Fibroblast of lung (primary cell): Measurements from ENCODE around the gene PREB. TPM values are rescaled to one million over a fixed set of nuclear protein-coding genes. Genes with fewer than 3 reads are reported as not detected.

Experiments
- DNase-seq, 2 donors: peaks; one replicate each; pipeline versions ENCODE4 v3.0.0 to v3.0.0-alpha.2; 2010; ENCODE audit warnings: low read depth in 2 of 2
- H2AFZ ChIP-seq: 2 replicates; pipeline ENCODE4 v1.5.1; 2012; ENCODE audit warnings: low read length, control low read depth, inconsistent platforms
- H3K27ac ChIP-seq: 2 replicates; pipeline ENCODE4 v1.5.1; 2011; ENCODE audit warnings: low read length, control low read depth; ENCODE audit not compliant: insufficient read depth
- H3K27me3 ChIP-seq: 2 replicates; pipeline ENCODE4 v1.5.1; 2011; ENCODE audit warnings: mild to moderate bottlenecking, low read length; ENCODE audit not compliant: control insufficient read depth, insufficient read depth
- H3K36me3 ChIP-seq: 2 replicates; pipeline ENCODE4 v1.5.1; 2011; ENCODE audit warnings: low read length; ENCODE audit not compliant: control insufficient read depth, insufficient read depth
- H3K4me1 ChIP-seq: 2 replicates; pipeline ENCODE4 v1.5.1; 2011; ENCODE audit warnings: low read length; ENCODE audit not compliant: control insufficient read depth, insufficient read depth; ENCODE audit errors: extremely low read depth
- H3K4me2 ChIP-seq: 2 replicates; pipeline ENCODE4 v1.5.1; 2011; ENCODE audit warnings: low read length, control low read depth; ENCODE audit not compliant: insufficient read depth; ENCODE audit errors: extremely low read depth
- H3K4me3 ChIP-seq, 4 experiments: fragments of 200-600 bp in 1 of 4; sonication (generic) in 1 of 4; replicated peaks in 1 of 4; 2 replicates each; pipeline ENCODE4 v1.5.1; 2011 to 2016; ENCODE audit warnings: low read length in 4 of 4, low read depth in 3 of 4, mild to moderate bottlenecking in 3 of 4, control low read depth in 2 of 4, inconsistent platforms in 1 of 4, mixed read lengths in 1 of 4; ENCODE audit not compliant: insufficient read depth in 1 of 4; ENCODE audit errors: control extremely low read depth in 1 of 4
- H3K79me2 ChIP-seq: 2 replicates; pipeline ENCODE4 v1.5.1; 2012; ENCODE audit warnings: mild to moderate bottlenecking, low read length, inconsistent platforms; ENCODE audit not compliant: control insufficient read depth, insufficient read depth
- H3K9ac ChIP-seq: 2 replicates; pipeline ENCODE4 v1.5.1; 2011; ENCODE audit warnings: mild to moderate bottlenecking, low read length, control low read depth; ENCODE audit not compliant: insufficient read depth
- H3K9me3 ChIP-seq: 2 replicates; pipeline ENCODE4 v1.5.1; 2012; ENCODE audit warnings: low read depth, low read length; ENCODE audit not compliant: control insufficient read depth, insufficient read depth
- H4K20me1 ChIP-seq: 2 replicates; pipeline ENCODE4 v1.5.1; 2011; ENCODE audit warnings: low read length; ENCODE audit not compliant: control insufficient read depth, insufficient read depth; ENCODE audit errors: extremely low read depth
- CTCF ChIP-seq, 2 donors: IDR thresholded peaks in 1 of 2; conservative IDR thresholded peaks in 1 of 2; 1 replicate in 1 of 2; 2 replicates in 1 of 2; pipeline ENCODE4 v1.5.1; 2011 to 2012; ENCODE audit warnings: low read length in 2 of 2, control low read depth in 1 of 2, inconsistent platforms in 1 of 2, low read depth in 1 of 2, mild to moderate bottlenecking in 1 of 2
- EZH2 ChIP-seq: IDR thresholded peaks from 2 replicates; pipeline ENCODE4 v1.5.1; 2012; ENCODE audit warnings: low read length, control low read depth, mild to moderate bottlenecking; ENCODE audit errors: missing control alignments
- polyA plus RNA-seq, 2 donors: library from polyadenylated mRNA; depleted of rRNA in 1 of 2; stranded (reverse) in 1 of 2; unstranded in 1 of 2; fragments of >200 nt; gene quantifications; 2 replicates each; pipeline ENCODE4 v1.2.1, GENCODE V29; 2011 to 2012; ENCODE audit warnings: missing spikeins in 1 of 2
- total RNA-seq: library from RNA; depleted of rRNA; stranded (reverse); fragments of >200 nt; gene quantifications from 2 replicates; pipeline ENCODE4 v1.2.1, GENCODE V29; 2014

Gene PREB
- total and polyA plus RNA-seq, 2 donors (not counting 1 experiment from before 2014, with no cell fraction given), result 36.0 to 42.9 TPM

GRCh38 chr2:27086724-27087593 lies 47.5 kb downstream of the PREB start, which contains the start of gene KHK:
Gene KHK (plus strand): TSS chr2:27086772. CDS start chr2:27087260, 488 bp downstream.
- H3K27ac ChIP-seq, result peak within 1 kb of the TSS; percentile 52

GRCh38 chr2:27086090-27086723 lies 48.2 kb downstream of the PREB start:
- H3K4me2 ChIP-seq, result peak overlapping the region; percentile 70
- no peaks in the 10 kb centered on the region for H4K20me1 ChIP-seq
- H3K36me3 ChIP-seq, result peaks cover 13% of the 10 kb centered on the region
- peak overlapping the region; percentile 16 to 54 (median 44) for H3K4me3 ChIP-seq
- H3K9me3 ChIP-seq, result no peaks in the 10 kb centered on the region
- peak overlapping the region; percentile 52 for H3K27ac ChIP-seq
- peak; percentile 82 to 88 for DNase-seq
- H3K4me1 ChIP-seq, result peaks cover 3% of the 10 kb centered on the region
- H3K9ac ChIP-seq, result peak overlapping the region; percentile 57
- TF ChIP-seq CTCF (conservative IDR thresholded peaks at IDR 0.05 in 1 of 2, IDR thresholded peaks at IDR 0.05 in 1 of 2; ENCODE audit: low read depth in 1 of 2, low read length in 2 of 2), result peak; percentile 45 to 67
- no peak for TF ChIP-seq EZH2
- peaks cover 4% of the 10 kb centered on the region for H3K79me2 ChIP-seq
- no peaks in the 10 kb centered on the region for H3K27me3 ChIP-seq
- H2AFZ ChIP-seq, result no peak overlapping the region

More at GRCh38 chr2:27086724-27087593, 47.5 kb downstream of the PREB start, which contains the start of gene KHK:
- peak in 1 of 2 donors; percentile 19 for DNase-seq
- TF ChIP-seq EZH2 (no peak), CTCF (conservative IDR thresholded peaks at IDR 0.05 in 1 of 2, IDR thresholded peaks at IDR 0.05 in 1 of 2; ENCODE audit: low read depth in 1 of 2, low read length in 2 of 2) (no peak)
- peaks cover 3% of the 10 kb centered on the region for H3K4me1 ChIP-seq
- peak within 1 kb of the TSS; percentile 36 to 54 (median 44) for H3K4me3 ChIP-seq
- H3K27me3 ChIP-seq, result no peaks in the 10 kb centered on the region
- H4K20me1 ChIP-seq, result no peaks in the 10 kb centered on the region
- H3K36me3 ChIP-seq, result peaks cover 12% of the 10 kb centered on the region
- peak within 1 kb of the TSS; percentile 12 for H2AFZ ChIP-seq
- peaks cover 3% of the 10 kb centered on the region for H3K79me2 ChIP-seq
- H3K9ac ChIP-seq, result peak within 1 kb of the TSS; percentile 57
- no peaks in the 10 kb centered on the region for H3K9me3 ChIP-seq
- H3K4me2 ChIP-seq, result peak within 1 kb of the TSS; percentile 93

GRCh38 chr2:27085673-27086089 lies 48.8 kb downstream of the PREB start:
- H3K79me2 ChIP-seq, result peaks cover 7% of the 10 kb centered on the region
- peak; percentile 45 for TF ChIP-seq CTCF (conservative IDR thresholded peaks at IDR 0.05 in 1 of 2, IDR thresholded peaks at IDR 0.05 in 1 of 2; ENCODE audit: low read depth in 1 of 2, low read length in 2 of 2)
- no peak for TF ChIP-seq EZH2
- H3K27me3 ChIP-seq, result no peaks in the 10 kb centered on the region
- peak; percentile 70 to 72 for DNase-seq
- H3K9me3 ChIP-seq, result no peaks in the 10 kb centered on the region
- peak overlapping the region; percentile 12 to 54 (median 44) for H3K4me3 ChIP-seq
- H3K27ac ChIP-seq, result peak overlapping the region; percentile 52
- H3K4me1 ChIP-seq, result peaks cover 6% of the 10 kb centered on the region
- peaks cover 15% of the 10 kb centered on the region for H3K36me3 ChIP-seq
- peak overlapping the region; percentile 70 for H3K4me2 ChIP-seq
- H2AFZ ChIP-seq, result no peak overlapping the region
- peak overlapping the region; percentile 57 for H3K9ac ChIP-seq
- H4K20me1 ChIP-seq, result no peaks in the 10 kb centered on the region
